ENCODE data around the gene HEATR5B.

Gene HEATR5B

GRCh38 chr2:37083873-37084794, at the start of gene HEATR5B, which contains the start of gene GPATCH11:
HEATR5B (minus strand) TSS chr2:37084372; CDS start chr2:37083414, 958 bp downstream.
GPATCH11 (plus strand) TSS chr2:37084518; CDS start chr2:37088382, 3,864 bp downstream.
- peak; percentile 94 for DNase-seq

DNA sequence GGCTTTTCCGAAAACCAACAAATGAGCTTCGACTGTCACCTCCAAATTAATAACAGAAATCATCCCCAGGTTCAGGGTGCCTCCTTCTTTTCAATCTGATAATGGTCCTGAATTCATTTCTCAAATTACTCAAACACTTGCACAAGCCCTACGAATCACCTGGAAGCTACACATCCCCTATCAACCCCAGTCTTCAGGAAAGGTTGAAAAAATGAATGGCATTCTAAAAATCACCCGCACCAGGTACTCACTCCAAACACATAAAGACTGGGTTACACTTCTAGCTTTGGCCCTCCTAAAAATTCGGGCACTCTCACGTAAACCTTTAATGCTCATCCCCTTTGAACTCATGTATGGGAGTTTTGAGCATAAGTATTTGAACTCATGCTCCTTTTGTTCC, 48.7 kb upstream of the HEATR5B start:
- DNase-seq = no peak

DNA sequence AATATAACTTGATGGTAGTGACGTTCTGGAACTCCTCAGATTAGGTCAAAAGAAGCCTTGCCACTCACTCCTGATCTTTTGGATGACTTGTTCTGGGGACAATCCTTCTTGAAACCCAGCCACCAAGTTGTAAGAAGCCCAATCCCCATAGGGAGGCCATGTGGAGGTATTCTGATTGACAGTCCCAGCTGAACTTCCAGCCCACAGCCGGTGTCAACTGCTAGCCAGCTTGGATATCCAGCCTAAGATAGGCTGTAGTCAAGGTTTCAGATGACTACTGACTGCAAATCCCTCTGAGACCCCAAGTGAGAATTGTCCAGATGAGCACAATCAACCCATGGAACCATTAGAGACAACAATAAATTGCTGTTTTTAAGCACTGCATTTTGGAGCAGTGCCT, 41.2 kb upstream of the HEATR5B start:
- DNase-seq = no peak

DNA sequence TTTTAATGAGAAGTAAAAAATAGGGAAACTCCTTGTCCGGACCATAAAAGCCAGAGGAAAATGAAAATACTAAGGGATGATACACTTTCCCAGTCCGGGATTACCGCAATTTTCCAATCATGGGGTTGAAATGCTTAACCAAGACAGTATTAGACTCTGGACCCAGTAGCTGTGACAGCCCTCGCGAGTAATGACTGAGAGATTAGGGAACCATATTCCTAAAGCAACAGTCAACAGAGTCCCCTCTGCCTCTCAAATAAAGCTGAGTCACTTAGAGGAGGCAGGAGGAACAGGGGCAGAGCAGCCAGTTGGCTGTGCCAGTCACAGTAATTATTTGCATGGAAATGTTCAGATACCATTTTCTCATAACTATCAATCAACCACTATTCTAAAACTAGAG, 35.0 kb upstream of the HEATR5B start:
- no peak for DNase-seq

GRCh38 chr2:37117566-37117965, 33.4 kb upstream of the HEATR5B start:
- DNase-seq = no peak

DNA sequence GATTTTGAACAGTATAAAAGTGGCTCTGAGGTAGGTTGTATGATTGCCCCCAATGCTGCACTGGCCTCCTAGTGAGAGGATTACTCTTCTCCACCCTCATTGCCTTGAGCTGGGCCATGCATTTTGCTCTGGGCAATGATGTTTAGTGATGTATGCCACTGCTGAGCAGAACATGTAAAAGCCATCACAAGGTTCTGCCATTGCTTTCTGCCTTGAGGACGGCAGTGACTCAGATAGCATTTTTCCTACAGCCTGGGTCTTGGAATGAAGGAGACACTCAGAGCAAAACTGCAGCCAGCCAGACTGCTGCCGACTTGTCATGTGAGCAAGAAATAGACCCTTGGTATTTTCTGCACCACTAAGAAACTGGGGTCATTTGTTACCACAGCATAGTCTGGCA, 27.8 kb upstream of the HEATR5B start:
- no peak for DNase-seq

DNA sequence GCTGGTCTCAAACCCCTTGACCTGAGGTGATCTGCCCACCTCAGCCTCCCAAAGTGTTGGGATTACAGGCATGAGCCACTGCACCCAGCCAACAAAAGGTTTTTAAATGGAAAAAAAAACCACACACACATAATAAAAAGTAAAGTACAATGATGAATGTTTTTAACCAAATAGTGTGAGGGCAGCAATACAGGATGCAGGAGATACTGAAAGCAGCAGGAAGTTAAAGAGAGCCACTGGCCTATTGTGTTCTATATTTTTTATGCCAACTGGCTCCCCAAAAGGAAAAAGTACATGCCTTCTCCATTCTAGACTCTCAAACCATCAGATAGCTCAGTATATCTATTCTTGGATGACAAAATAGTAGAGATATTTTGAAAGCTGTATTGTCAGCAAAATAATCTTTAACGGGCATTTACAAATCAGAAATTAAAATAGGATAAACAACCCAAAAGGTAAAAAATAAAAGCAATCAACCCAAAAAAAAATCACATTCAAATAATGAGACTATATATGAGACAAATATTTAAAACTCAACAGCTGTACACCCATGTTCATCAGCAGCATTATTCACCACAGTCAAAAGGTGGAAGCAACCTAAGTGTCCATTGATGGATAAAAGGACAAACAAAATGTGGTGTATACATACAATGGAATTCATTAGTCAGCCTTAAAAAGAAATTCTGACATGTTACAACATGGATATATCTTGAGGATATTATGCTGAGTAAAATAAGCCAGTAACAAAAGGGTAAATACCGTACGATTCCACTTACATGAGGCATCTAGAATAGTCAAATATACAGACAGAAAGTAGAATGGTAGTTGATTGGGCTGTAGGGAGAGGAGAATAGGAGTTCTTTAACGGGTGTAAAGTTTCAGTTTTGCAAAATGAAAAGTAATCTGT, 26.4 kb upstream of the HEATR5B start:
- no peak for DNase-seq

- no peak for DNase-seq
These were observed 25.4 kb upstream of the HEATR5B start for GRCh38 chr2:37109523-37109922.

GRCh38 chr2:37105150-37105549, 21.0 kb upstream of the HEATR5B start:
- DNase-seq = no peak

- DNase-seq = no peak
These were observed 20.0 kb upstream of the HEATR5B start for GRCh38 chr2:37104178-37104577.

- no peak for DNase-seq
These were observed 18.4 kb upstream of the HEATR5B start for GRCh38 chr2:37102588-37102987.

GRCh38 chr2:37100054-37100453, 15.9 kb upstream of the HEATR5B start:
- no peak for DNase-seq

DNA sequence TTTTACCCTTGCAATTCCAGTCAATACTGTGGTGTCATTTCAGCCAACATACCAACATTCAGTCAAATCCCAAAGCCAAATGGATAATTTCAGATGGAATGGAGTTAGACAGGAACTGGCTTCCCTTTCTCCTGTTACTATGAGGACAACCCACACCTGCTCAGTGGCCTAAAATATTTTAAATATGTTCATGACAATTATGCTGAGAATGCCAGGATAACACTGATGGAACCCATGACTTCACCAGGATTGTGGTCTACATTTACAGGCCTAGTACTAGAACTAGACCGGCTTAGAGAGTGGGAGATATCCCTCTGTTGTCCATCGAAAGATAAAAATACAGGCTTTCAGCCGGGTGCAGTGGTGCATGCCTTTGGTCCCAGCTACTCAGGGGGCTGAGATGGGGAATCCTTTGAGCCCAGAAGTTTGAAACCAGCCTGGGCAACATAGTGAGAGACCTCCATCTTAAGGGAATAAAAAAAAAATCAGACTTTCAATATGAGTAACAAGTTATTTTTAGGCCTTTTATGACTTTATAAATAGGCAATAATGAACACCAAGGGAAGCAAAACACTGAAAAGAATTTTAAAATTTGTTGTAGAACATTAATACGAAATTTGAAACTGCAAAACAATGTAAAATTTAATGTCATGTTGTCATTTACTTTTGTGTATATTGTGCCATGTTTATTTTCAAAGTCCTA, 14.4 kb upstream of the HEATR5B start:
- DNase-seq = no peak

GRCh38 chr2:37096568-37096967, 12.4 kb upstream of the HEATR5B start:
- DNase-seq = no peak

DNA sequence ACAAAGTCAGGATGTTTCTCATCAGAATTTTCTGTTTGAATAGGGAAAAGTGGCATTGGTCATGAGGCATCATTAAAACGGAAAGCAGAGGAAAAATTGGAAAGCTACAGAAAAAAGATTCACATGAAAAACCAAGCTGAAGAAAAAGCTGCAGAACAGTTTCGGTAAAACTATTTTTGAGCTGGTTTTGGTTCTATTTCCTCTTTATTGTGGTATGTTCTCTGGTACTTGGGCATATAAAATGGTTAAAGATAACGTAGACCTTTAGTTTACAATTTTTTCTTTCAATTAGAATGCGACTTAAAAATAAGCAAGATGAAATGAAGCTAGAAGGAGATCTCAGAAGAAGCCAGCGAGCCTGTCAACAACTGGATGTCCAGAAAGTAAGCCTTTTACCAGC, 7.7 kb upstream of the HEATR5B start:
- DNase-seq = no peak

- no peak for DNase-seq
These were observed 5.9 kb upstream of the HEATR5B start for GRCh38 chr2:37090019-37090477.

DNA sequence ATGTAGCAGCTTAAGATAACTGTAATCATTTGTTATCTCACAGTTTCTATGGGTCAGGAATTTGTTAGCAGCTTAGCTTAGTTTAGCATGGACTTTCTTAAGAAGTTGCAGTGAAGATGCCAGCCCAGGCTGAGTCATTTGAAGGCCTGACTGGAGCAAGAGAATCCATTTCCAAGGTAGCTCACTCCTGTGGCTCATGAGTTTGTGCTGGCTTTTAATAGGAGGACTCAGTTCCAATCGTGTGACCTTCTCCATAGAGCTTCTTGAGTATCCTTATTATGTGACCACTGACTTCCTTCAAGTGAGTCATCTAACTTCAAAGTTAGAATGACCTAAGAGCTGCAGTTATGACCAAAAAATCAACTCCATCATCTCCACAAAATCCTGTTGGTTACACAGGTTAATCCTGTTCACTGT, 1.6 kb upstream of the HEATR5B start:
- no peak for DNase-seq

GRCh38 chr2:37084797-37085196, 625 bp upstream of the HEATR5B start:
- DNase-seq = no peak

- no peak for DNase-seq
These were observed 3.5 kb downstream of the HEATR5B start for GRCh38 chr2:37080689-37081088.

DNA sequence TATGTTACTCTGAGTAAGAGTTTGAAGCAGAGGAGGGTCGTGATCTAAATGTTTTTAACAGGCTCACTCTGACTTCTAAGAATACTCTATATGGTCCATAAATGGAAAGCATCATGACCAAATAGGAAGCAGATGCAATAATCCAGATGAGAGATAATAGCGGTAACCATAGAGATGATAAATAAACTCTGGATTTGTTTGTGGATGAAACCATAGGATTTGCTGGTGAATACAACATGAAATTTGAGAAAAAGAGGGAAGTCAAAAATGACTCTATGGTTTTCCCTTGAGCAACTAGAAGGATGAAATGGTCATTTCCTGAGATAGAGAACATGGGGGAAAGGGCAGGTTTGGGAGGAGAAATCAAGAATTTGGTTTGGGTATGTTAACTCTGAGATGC, 3.9 kb downstream of the HEATR5B start:
- no peak for DNase-seq

GRCh38 chr2:37070931-37071330, 13.2 kb downstream of the HEATR5B start:
- no peak for DNase-seq

GRCh38 chr2:37068686-37069085, 15.5 kb downstream of the HEATR5B start:
- no peak for DNase-seq

DNA sequence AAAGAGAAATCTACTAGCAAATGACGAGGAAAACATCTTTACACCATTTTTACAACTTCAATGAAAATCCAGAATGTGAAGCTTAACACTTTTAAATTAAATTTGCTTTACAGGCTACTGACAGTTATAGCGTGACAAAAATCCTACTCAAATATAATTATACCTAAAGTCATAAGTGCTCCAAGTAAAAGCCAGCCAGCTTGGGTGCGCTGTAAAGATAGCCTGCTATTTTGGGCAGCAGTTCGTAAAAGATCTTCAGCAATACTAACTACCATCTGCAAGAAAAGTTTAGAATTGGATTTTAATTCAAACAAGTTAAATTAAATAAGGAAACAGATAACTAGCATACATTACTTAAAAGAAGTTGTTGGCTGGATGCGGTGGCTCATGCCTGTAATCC, 22.4 kb downstream of the HEATR5B start:
- DNase-seq = no peak

Measured in GDM1 (cell line).